Measurements from ENCODE around the gene F8. TPM values are rescaled to one million over a fixed set of nuclear protein-coding genes. Genes with fewer than 3 reads are reported as not detected.
"Not testable (repeated sequence)": the region's sequence is repeated elsewhere in the genome, so short reads cannot be mapped to it uniquely, and the experiment has no call there.

F8 gene
- total RNA-seq, 1 donor from 2014 or later, result 3.5 TPM

GRCh38 chrX:154961947-154962346 is 60.6 kb downstream of the F8 start:
- no peak for DNase-seq (ENCODE audit: low spot score)
- Mint-ChIP-seq H3K27me3 (ENCODE audit: low read depth) (no peaks in the 10 kb centered on the region), H3K27ac (ENCODE audit: unreplicated experiment) (no peak overlapping the region), H3K4me3 (ENCODE audit: unreplicated experiment) (no peak overlapping the region), H3K36me3 (ENCODE audit: low read depth) (no peaks in the 10 kb centered on the region), H3K9me3 (ENCODE audit: low read depth) (peaks cover 19% of the 10 kb centered on the region), H3K4me1 (ENCODE audit: low read depth) (no peaks in the 10 kb centered on the region)
- no peak for TF ChIP-seq CTCF (IDR thresholded peaks at IDR 0.05)

GRCh38 chrX:154955799-154956198 is 66.7 kb downstream of the F8 start:
- H3K9me3 Mint-ChIP-seq (ENCODE audit: low read depth), result peaks cover 26% of the 10 kb centered on the region
- not testable (repeated sequence) for H3K36me3 Mint-ChIP-seq (ENCODE audit: low read depth); H3K27me3 Mint-ChIP-seq (ENCODE audit: low read depth); H3K4me3 Mint-ChIP-seq (ENCODE audit: unreplicated experiment); H3K4me1 Mint-ChIP-seq (ENCODE audit: low read depth); DNase-seq (ENCODE audit: low spot score); H3K27ac Mint-ChIP-seq (ENCODE audit: unreplicated experiment)

- H3K4me3 Mint-ChIP-seq (ENCODE audit: unreplicated experiment); H3K27ac Mint-ChIP-seq (ENCODE audit: unreplicated experiment); H3K36me3 Mint-ChIP-seq (ENCODE audit: low read depth); DNase-seq (ENCODE audit: low spot score); H3K27me3 Mint-ChIP-seq (ENCODE audit: low read depth); H3K4me1 Mint-ChIP-seq (ENCODE audit: low read depth): not testable (repeated sequence)
- H3K9me3 Mint-ChIP-seq (ENCODE audit: low read depth), result peaks cover 15% of the 10 kb centered on the region
Measured at GRCh38 chrX:154939265-154939664, 83.3 kb downstream of the F8 start.

GRCh38 chrX:154924771-154925170 is 97.8 kb downstream of the F8 start:
- peaks cover 37% of the 10 kb centered on the region for H3K9me3 Mint-ChIP-seq (ENCODE audit: low read depth)
- not testable (repeated sequence) for H3K36me3 Mint-ChIP-seq (ENCODE audit: low read depth); H3K27ac Mint-ChIP-seq (ENCODE audit: unreplicated experiment); H3K4me1 Mint-ChIP-seq (ENCODE audit: low read depth); H3K27me3 Mint-ChIP-seq (ENCODE audit: low read depth); DNase-seq (ENCODE audit: low spot score); H3K4me3 Mint-ChIP-seq (ENCODE audit: unreplicated experiment)

- Mint-ChIP-seq H3K27ac (ENCODE audit: unreplicated experiment) (peak overlapping the region; percentile 19), H3K4me1 (ENCODE audit: low read depth) (peaks cover 5% of the 10 kb centered on the region), H3K4me3 (ENCODE audit: unreplicated experiment) (peak overlapping the region; percentile 60), H3K27me3 (ENCODE audit: low read depth) (peaks cover 6% of the 10 kb centered on the region), H3K36me3 (ENCODE audit: low read depth) (no peaks in the 10 kb centered on the region), H3K9me3 (ENCODE audit: low read depth) (peaks cover 11% of the 10 kb centered on the region)
- DNase-seq (ENCODE audit: low spot score), result no peak
- TF ChIP-seq CTCF (IDR thresholded peaks at IDR 0.05), result peak; percentile 85
Measured at GRCh38 chrX:154918060-154918483, 104.5 kb downstream of the F8 start.

- DNase-seq (ENCODE audit: low spot score), result no peak
- H3K27ac Mint-ChIP-seq (ENCODE audit: unreplicated experiment), result no peak overlapping the region
- no peaks in the 10 kb centered on the region for H3K36me3 Mint-ChIP-seq (ENCODE audit: low read depth)
- no peak overlapping the region for H3K4me3 Mint-ChIP-seq (ENCODE audit: unreplicated experiment)
- TF ChIP-seq CTCF (IDR thresholded peaks at IDR 0.05), result no peak
- peaks cover 25% of the 10 kb centered on the region for H3K9me3 Mint-ChIP-seq (ENCODE audit: low read depth)
- peaks cover 5% of the 10 kb centered on the region for H3K4me1 Mint-ChIP-seq (ENCODE audit: low read depth)
- peaks cover 6% of the 10 kb centered on the region for H3K27me3 Mint-ChIP-seq (ENCODE audit: low read depth)
Measured at GRCh38 chrX:154914052-154914451, 108.5 kb downstream of the F8 start.

GRCh38 chrX:154910528-154910927 is 112.0 kb downstream of the F8 start:
- H3K4me1 Mint-ChIP-seq (ENCODE audit: low read depth); H3K36me3 Mint-ChIP-seq (ENCODE audit: low read depth); H3K4me3 Mint-ChIP-seq (ENCODE audit: unreplicated experiment); H3K27ac Mint-ChIP-seq (ENCODE audit: unreplicated experiment); DNase-seq (ENCODE audit: low spot score); H3K27me3 Mint-ChIP-seq (ENCODE audit: low read depth): not testable (repeated sequence)
- peaks cover 20% of the 10 kb centered on the region for H3K9me3 Mint-ChIP-seq (ENCODE audit: low read depth)

- H3K27me3 Mint-ChIP-seq (ENCODE audit: low read depth); H3K36me3 Mint-ChIP-seq (ENCODE audit: low read depth); H3K27ac Mint-ChIP-seq (ENCODE audit: unreplicated experiment); DNase-seq (ENCODE audit: low spot score); H3K4me3 Mint-ChIP-seq (ENCODE audit: unreplicated experiment); H3K4me1 Mint-ChIP-seq (ENCODE audit: low read depth): not testable (repeated sequence)
- H3K9me3 Mint-ChIP-seq (ENCODE audit: low read depth), result peaks cover 20% of the 10 kb centered on the region
Measured at GRCh38 chrX:154910048-154910447, 112.5 kb downstream of the F8 start.
